NCI-H2029 treated with DMSO at 0.1 percent for 48 hours (cell line): Measurements from ENCODE around the gene SYT15.
"Not testable (repeated sequence)": the region's sequence is repeated elsewhere in the genome, so short reads cannot be mapped to it uniquely, and the experiment has no call there.

Source experiments
- DNase-seq: peaks from one replicate; lab custom pipeline; 2025; lab: John Stamatoyannopoulos, UW

Gene SYT15

DNA sequence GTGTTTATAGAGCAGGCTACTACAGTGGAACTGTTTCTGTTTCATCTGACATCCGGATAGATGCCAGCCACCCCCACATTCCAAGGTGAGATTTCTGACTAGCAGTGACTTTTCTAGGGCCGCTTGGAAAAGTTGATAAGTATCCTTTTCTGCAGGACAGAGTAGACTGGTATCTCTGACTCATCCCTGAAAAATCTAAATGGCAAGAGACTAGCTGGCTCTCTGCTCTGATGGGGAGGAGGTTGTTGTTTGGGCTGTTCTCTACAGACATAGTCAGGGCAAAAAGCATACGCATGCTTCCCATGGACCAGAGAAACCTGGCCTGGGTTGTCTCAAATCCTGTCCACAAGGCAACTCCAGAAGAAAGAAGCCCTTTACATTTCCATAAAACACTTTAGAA, 10.7 kb downstream of the SYT15 start:
- not testable (repeated sequence) for DNase-seq

DNA sequence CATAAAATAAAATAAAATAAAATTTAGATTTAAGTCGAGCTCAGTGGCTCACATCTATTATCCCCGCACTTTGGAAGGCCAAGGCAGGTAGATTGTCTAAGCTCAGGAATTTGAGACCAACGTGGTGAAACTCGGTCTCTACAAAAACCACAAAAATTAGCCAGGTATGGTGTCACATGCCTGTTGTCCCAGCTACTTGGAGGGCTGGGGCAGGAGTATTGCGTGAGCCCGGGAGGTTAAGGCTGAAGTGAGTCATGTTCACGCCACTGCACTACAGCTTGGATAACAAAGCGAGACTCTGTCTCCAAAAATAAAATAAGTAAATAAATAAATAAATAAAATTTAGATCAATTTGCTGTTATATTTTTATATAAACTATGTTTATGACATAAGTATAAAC, 12.1 kb downstream of the SYT15 start:
- DNase-seq = not testable (repeated sequence)

DNA sequence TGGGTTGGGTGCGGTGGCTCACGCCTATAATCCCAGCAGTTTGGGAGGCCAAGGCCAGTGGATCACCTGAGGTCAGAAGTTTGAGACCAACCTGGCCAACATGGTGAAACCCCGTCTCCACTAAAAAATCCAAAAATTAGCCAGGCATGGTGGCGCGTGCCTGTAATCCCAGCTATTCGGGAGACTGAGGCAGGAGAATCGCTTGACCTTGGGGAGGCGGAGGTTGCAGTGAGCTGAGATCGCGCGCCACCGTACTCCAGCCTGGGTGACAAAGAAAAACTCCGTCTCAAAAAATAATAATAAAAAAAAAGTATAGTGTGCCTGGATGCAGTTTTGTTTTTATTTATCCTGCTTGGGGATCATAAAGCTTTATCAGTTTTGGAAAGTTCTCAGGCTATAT, 14.4 kb downstream of the SYT15 start:
- not testable (repeated sequence) for DNase-seq

DNA sequence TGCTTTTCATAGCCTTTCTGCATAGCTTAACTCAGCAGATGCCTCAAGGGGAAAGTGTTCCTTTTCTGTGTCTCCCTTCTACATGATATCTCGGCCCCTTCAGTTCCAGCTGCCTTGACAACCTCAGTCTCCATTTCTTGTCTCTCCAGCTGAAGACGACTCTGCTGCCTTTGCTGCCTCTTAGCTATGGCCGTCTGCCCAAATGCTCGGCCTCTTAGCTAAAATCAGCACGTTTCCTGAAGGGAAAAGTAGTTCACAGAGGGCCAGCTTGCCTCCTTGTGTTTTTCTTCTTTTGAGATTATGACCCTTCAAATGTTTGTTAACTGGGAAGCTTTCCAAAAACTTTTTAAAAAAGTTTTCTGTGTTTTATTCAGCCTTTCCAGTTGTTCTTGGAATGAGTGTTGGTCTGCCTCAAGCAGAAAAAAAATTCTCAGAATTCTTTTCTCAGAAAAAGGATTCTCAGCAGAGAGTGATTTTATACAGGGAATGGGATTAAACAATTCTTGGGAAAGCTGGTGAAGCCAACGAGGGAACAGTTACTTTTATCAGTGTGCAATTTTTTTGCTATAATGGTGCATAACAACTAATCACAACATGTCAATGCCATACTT, 15.6 kb downstream of the SYT15 start:
- not testable (repeated sequence) for DNase-seq

DNA sequence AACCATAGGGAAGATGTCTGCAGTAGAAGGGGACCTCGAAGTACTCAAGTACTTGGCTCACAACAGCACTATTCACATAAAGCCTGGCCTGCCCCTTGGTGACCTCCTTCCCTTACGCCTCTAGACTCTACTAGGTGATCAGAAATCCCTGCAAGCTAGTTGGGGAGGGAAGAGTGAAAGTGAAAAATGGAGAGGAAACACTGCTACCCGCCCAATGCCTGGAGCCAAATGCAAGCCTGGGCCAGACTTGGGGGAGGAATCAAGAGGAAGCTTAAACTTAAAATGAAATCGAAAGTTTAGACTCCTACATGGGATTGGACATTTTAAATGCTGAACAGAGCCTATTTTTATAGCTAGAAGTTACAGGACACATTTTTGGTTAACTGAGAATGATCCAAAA, 17.6 kb downstream of the SYT15 start:
- not testable (repeated sequence) for DNase-seq

DNA sequence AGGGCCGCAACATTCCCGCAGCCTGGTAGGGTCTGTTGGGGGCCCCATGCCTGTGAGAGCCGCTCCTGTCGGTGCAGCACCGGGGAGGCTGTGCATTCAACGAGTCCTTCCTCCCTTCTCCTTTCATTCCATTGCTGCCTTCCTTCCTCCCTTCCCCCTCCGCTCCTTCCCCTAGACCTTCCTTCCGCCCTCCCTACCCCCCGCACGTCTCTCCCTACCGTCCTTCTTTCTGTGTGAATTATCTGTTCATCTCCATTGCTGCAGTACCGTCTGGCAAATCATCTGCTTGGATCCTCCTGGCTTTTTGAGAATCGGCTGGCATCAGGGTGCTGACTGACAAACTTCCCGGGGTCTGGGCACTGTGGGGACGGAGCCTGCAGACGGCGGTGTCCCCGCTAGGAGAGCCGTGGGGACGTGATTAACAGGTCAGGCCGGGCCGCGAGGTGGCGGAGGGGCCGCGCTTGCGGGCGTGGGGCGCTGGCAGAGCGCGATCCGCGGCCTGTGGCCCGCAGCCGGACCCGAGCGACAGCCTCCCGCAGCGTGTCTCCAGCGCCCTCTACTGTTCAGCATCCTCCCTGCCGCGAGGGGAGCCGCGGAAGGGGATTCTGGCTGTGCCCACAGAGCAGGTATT, 18.8 kb downstream of the SYT15 start:
- DNase-seq = not testable (repeated sequence)

DNA sequence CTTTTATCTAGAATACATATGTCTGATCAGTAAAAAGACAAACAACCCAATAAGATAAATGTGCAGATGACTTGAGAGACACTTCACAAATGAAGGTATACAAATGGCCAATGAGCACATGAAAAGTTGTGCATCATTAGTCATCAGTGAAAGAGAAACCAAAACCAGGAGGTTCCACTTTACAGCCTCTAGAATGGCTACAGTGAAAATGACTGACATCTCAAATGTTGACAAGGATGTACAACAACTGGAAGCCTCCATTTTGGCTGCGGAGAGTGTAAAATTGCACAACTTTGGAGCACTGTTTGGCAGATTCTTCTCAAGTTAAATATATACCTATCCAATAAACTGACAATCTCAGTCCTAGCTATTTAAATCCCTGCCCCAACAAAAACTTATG, 21.6 kb downstream of the SYT15 start:
- not testable (repeated sequence) for DNase-seq

DNA sequence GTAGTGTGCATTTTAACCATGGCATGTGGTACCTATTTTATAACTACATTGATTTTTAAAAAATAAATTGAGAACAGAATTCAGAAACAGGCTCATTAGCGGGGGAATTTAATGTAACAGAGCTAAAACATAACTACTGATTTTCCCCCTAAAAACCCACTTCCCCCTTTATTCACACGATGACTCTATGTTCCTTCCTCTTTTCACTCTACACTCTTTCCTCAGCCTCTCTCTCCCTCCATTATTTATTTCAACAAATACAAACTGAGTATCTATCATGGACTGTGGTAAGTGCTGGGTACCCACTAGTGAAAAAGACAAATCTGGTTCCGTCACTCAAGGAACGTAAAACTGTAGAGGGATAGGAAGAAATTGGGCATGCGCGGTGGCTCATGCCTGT, 36.6 kb downstream of the SYT15 start:
- not testable (repeated sequence) for DNase-seq

DNA sequence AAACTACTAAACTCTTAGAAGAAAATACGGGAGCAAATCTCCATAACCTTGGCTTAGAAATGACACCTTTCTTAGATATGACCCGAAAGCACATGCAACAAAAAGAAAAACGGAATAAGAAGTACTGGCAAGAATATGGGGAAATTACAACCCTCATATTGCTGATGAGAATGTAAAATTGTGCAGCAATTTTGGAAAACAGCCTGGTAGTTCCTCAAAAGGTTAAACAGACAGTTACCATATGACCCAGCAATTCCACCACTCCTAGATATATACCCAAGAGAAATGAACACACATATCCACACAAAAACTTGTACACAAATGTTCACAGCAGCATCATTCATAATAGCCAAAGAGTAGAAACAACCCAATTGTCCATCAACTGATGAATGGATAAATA, 37.3 kb downstream of the SYT15 start:
- not testable (repeated sequence) for DNase-seq

DNA sequence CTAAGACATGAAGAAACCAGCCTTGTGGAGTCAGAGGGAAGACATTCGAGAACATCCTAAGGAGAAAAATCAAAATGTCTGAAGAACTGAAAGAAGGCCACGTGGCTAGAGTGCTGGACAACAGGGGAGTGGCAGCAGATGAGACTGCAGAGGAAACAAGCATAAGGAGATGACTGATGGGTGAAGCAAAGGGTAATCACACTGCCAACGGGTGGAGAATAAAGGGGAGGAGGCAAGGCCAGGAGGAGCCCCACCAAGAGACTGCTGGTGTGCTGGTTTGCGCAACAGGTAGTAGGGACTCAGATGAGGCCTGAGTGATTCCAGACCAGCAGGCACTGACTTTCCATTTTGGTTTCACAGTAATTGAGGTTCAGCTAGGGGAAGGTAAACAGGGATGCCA, 38.2 kb downstream of the SYT15 start:
- DNase-seq = not testable (repeated sequence)

DNA sequence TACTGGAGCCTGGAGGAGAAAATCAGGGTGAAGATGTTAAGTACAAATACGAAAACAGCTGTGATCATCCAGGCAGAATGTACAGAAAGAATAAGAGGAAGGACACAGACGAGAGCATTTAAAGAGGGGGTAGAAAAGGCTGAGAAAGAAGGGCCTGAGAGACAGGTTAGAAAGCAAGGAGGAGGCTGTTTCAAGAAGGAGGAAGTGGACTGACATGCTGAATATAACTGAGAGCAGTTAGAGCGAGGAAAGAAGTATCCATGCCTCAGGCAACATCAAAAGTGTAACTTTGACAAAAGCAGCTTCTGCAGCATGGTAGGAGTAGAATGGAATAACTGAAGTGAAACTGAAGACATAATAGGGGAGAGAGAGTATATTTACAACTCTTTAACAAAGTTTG, 39.0 kb downstream of the SYT15 start:
- not testable (repeated sequence) for DNase-seq

DNA sequence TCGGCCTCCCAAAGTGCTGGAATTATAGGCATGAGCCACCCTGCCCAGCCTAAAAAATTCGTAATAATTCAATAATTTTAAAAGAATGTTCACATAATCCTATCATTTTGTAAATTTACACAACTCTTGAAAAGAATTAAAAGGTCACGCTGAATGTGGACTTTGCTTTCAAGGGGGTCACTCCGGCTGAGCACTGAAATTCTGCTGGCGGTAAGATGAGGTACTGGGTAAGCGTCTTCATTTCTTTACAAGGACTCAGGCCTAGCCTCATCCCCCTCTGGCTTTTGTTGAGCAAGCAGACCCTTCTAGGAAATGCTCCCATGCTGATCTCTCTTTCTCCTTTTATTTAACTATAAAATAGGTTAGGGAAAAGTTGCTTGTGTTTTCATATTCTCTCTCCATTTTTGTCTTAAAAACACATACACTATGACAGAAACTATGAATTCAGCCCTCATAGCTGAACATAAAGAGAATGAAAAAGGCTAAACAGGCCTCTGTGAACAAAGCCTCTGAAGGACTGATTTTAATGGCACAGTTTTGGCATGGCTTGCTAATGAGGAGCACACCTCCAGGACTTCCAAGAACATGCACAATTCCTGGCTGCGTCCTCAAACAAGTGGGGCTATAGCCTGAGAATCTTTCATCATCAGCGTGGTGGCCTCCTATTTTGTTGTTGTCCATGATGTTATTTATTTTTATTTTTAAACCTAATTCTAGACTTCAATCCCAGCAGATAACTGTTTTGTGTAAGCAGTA, 45.1 kb downstream of the SYT15 start:
- not testable (repeated sequence) for DNase-seq

DNA sequence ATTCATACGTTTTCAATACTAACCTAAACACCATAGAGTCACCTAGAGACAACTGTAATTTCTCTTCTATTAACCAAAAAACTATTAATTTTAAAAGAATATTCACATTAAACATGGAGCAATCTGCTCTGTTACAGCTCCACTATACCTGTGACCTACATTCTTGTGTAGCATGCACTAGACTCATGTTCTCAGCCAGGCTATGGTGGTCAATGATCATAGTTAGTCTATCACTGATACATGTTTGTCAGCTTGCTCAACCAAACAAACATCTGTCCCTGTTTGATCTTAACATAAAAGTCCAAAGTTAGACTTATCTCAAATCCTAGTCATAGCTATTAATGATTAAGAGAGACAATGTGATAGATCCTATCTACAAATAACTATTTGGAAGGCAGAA, 50.9 kb downstream of the SYT15 start:
- DNase-seq = not testable (repeated sequence)

DNA sequence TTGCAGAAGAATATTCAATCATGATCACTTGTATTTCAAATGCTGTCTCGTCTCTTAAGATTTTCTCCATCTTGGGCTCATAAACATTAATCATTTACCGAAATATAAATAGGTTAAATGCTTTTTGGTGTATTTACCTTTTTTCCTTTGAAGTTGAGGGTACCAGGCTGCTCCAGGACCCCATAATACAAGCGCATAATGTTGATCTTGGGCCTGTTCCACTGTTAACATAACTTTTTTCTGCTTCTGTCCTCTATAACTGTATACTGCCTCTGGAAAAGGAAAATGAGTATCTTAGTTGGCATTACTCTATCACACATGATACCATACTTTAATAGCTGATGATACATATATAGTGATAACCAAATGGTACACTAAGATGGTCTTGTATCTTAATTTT, 51.9 kb downstream of the SYT15 start:
- not testable (repeated sequence) for DNase-seq

DNA sequence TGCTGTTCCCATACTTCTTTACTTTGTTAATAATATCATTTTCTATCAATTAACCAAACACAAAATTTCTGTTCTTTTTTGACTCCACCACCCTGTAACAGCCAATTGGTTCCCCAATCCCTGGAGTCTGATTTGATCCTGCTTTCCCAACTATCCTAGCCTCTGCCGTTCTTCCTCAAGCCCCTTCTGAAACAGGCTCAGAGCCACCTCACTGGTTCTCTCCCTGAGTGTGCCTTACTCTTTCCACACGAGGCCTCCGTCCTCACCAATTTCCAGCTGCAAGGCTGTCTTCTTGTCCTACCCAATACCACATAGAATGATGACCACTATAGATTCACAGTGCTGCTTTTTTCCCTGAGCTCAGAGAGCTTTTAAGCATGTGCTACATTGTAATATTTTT, 52.8 kb downstream of the SYT15 start:
- not testable (repeated sequence) for DNase-seq

DNA sequence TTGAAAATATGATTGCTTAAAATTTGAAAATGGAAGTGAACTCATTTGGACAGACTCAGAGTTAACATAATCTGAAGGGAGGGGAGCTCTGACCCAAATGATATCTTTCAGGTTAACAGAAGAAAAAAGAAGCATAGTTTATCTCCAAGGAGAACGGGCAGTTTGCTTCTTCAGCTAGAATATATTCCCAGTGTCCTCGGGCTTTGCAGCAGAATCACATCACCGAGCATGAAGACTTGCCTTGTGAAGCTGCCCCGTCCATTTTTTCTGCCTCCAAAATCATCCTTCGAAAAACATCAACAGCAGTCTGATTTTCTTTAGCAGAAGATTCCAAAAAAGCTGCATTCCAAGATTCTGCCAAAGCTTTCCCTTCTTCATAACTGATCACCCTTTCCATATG, 55.8 kb downstream of the SYT15 start:
- not testable (repeated sequence) for DNase-seq

DNA sequence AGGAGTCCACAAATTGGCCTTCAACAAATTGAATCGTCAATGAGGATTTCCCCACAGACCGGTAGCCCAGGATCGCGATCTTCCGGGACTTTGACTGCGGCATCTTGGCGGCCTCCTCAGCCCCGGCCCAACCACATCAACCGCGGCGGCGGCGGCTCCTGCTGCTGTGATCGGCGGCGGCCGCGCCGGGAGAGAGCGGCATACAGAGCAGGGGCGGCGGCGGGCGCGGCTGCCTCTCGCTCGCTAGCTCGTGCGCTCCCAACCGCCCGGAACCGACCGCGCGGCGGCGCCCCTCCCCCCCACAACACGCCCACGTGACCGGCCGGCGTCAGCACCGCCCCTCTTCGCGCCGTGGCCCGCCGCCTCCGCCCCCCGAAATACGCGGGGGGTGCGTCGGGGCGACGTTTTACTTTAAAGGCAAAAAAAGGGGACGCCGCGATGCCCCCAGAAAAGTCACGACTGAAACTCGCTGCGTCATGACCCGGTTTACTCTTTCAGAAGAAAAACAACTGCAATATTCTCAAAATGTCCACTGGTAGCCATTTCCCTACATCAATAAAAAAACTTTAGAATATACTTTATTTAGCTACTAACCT, 56.5 kb downstream of the SYT15 start:
- DNase-seq = not testable (repeated sequence)

DNA sequence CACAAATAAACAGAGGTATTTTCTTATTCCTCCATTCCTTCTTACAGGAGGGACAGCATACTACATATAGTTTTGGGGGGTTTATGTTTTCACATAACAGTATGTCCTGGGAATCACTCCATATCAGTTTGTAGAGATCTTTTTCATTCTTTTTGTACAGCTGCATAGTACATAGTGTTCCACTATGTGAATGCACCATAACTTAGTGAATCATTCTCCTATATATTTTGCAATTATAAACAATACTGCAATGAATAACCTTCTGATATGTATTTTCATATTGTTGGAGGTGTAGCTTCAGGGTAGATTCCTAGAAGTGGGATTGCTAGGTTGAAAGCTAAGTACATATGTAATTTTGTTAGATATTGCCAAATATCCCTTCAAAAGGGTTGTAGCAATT, 61.1 kb downstream of the SYT15 start:
- not testable (repeated sequence) for DNase-seq
